Measurements from ENCODE around the gene NDUFB3.

NDUFB3 gene

DNA sequence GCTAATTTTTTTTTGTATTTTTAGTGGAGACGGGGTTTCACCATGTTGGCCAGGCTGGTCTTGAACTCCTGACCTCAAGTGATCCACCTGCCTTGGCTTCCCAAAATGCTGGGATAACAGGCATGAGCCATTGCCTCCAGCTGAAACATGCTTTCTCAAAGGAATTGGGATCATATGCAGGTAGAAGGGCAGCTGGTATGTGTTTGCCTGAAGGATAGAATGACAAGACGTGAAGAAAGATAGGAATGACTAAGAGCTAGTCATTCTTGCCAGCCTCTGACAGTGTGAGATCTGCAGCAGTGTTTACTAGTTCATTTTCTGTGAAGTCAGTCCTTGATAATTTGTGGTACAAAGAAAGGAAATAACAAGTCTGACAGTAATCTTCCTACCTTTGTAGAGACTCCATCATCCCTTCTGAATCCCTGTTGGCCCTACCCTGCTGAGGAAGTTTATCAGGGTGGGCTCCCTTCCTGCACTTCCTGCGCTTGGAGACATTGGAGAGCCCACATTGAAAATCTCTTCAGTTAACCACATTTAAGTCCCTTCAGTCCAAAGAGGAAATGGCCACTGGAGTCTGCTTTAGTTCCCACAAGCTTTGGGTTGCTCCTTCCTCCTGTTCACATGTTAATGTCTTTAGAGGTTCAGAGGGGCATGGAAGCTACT is 58.9 kb downstream of the NDUFB3 start:
- DNase-seq, result no peak

DNA sequence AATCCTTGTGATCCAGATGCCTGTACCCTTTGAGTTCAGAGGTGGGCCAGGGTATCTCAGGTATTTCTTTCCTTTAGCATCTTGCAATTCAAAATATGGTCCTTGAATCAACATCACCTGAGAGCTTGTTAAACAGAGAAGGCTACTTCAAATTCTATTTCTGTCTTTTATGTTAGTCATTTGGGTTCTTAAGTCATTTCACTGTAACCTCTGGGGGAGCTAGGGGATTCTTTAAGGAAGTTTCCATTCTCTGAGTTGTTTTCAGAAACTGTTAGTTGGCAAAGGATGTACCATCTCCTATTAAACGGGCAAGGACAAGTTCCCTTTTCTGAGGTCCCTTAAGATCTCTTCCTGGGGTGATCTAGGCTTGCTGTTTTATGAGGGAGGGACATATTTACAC is 60.7 kb downstream of the NDUFB3 start:
- DNase-seq, result no peak
